Cardiac fibroblast (primary cell): ENCODE measurements around the gene ARID3B.

ENCODE experiments used
- DNase-seq, 2 donors: peaks; one replicate each; pipeline versions ENCODE4 v3.0.0 to v3.0.0-alpha.2; 2010; ENCODE audit warnings: low read depth in 2 of 2
- H3K4me3 ChIP-seq, 2 donors: replicated peaks in 1 of 2; 1 replicate in 1 of 2; 2 replicates in 1 of 2; pipeline ENCODE4 v1.5.1; 2011; ENCODE audit warnings: low read depth in 2 of 2, low read length in 2 of 2, mild to moderate bottlenecking in 2 of 2, moderate library complexity in 1 of 2
- TF ChIP-seq, protein P1 (sequence below): IDR thresholded peaks from one replicate; pipeline ENCODE4 v1.5.1; 2011; ENCODE audit warnings: low read depth, mild to moderate bottlenecking, low read length, inconsistent platforms

Gene ARID3B, protein sequence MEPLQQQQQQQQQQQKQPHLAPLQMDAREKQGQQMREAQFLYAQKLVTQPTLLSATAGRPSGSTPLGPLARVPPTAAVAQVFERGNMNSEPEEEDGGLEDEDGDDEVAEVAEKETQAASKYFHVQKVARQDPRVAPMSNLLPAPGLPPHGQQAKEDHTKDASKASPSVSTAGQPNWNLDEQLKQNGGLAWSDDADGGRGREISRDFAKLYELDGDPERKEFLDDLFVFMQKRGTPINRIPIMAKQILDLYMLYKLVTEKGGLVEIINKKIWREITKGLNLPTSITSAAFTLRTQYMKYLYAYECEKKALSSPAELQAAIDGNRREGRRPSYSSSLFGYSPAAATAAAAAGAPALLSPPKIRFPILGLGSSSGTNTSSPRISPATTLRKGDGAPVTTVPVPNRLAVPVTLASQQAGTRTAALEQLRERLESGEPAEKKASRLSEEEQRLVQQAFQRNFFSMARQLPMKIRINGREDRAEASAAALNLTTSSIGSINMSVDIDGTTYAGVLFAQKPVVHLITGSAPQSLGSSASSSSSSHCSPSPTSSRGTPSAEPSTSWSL

DNA sequence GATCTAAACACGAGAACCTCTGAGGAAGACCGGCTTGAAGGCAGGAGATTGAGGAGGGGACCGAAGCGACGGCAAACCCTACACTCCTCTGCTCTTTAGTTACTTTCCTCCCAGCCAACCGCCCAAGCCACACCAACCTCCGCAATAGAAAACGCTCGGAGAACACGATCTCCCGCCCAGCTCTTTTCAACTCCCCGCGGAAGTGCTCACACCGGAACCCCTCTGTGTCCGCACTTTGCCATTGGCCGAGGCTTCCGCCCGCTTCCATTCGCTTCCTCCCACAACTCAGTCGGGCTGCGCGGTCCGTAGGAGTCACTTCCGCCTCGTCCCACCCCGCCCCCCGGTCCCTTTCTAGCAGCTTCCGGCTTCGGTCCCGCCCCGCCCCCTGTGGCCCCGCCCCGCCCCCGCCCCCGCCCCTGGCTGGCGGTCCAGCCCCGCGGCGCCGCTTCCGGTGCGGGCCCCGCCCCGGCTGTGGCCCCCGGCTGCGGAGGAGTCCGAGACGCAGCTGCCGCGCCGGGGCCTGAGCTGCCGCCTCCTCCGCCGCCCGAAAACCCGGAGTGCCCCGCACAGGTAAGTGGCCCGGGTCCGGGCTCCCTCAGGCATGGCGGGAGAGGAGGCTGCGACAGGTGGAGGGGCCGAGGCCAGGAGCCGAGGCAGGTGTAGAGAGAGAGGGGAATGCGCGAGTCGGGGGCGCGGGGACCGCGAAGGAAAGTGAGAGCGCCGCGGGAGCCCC lies at the start of gene ARID3B:
TSS of gene ARID3B (plus strand) at position 460 of the 733 bp plus-strand sequence. CDS start 2,717 bp downstream, outside the sequence.
- TF ChIP-seq, protein P1, sequence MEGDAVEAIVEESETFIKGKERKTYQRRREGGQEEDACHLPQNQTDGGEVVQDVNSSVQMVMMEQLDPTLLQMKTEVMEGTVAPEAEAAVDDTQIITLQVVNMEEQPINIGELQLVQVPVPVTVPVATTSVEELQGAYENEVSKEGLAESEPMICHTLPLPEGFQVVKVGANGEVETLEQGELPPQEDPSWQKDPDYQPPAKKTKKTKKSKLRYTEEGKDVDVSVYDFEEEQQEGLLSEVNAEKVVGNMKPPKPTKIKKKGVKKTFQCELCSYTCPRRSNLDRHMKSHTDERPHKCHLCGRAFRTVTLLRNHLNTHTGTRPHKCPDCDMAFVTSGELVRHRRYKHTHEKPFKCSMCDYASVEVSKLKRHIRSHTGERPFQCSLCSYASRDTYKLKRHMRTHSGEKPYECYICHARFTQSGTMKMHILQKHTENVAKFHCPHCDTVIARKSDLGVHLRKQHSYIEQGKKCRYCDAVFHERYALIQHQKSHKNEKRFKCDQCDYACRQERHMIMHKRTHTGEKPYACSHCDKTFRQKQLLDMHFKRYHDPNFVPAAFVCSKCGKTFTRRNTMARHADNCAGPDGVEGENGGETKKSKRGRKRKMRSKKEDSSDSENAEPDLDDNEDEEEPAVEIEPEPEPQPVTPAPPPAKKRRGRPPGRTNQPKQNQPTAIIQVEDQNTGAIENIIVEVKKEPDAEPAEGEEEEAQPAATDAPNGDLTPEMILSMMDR = no peak
- H3K4me3 ChIP-seq = peak within 1 kb of the TSS; percentile 86 to 89
- DNase-seq = peak; percentile 97 to 98

DNA sequence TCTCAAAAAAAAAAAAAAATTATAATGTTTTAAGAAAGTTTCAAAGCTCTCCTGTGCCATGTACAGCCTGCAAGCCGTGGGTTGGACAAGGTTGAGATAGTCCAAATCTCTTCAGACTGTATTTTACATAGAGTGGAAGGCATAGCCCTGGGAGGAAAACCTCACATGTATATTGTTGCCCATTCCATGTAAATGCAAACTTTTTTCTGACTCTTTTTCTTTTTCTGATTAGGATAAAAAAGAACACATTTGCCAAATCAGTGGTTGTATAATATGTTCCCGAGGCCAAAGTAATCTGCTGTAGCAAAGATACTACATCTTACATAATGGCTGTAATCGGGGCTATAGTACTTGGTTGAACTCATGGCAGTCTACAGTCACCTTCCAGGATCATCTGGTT lies 44.4 kb upstream of the ARID3B start:
- no peak for DNase-seq
- TF ChIP-seq, protein P1 = no peak
- no peak overlapping the region for H3K4me3 ChIP-seq

DNA sequence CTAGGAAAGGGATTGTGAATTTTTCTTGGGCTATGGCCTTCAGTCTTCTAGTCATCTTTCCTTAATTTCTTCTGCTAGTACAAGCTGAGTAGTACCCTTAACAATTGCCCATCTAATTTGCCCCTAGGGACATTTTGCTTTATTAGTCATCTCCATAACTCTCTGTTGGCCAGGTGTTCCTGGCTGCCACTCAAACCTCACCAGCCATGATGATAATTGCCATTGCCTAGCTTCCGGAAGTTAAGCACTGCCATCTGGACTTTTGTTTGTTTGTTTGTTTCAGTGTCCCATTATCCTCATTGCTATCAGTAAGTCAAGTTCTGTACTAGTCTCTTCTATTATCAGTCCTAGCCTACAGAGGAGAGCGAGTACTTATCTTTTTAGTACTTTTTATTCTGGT lies 43.4 kb upstream of the ARID3B start:
- DNase-seq = peak in 1 of 2 donors; percentile 46
- TF ChIP-seq, protein P1 = no peak
- H3K4me3 ChIP-seq = no peak overlapping the region

DNA sequence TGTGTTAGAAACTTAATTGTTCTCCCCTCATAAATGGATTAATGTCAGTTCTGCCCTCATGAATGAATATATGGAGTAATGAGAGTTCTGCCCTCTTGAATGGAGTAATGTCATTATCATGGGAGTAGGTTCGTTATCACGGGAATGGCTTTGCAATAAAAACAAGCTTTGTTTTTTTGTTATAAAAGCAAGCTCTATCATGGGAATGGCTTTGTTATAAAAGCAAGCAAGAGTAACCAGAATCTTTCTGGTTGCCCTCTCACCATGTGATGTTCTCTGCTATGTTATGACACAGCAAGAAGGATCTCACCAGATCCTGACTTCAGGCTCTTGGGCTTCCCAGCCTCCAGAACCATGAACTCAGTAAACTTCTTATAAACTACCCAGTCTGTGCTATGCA lies 41.7 kb upstream of the ARID3B start:
- no peak overlapping the region for H3K4me3 ChIP-seq
- TF ChIP-seq, protein P1 = no peak
- DNase-seq = no peak

DNA sequence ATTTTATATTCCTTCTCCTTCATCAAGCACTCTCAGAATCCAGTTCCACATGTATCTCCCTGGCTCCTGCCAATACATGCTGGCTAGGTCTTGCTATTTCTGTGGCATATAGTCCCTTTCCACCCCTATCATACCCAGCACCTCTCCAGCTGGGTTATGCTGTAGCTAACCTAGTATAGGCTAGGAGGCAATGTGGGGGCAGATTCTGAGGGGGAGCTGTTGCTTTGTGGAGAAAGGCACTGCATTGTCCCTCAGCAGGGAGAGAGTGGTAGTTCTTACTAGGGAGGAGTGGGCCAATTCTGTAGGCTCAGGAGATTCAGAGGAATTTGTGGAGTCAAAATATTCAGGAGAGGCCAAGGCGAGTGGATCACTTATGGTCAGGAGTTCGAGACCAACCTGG lies 40.6 kb upstream of the ARID3B start:
- TF ChIP-seq, protein P1 = no peak
- H3K4me3 ChIP-seq = no peak overlapping the region
- DNase-seq = no peak

DNA sequence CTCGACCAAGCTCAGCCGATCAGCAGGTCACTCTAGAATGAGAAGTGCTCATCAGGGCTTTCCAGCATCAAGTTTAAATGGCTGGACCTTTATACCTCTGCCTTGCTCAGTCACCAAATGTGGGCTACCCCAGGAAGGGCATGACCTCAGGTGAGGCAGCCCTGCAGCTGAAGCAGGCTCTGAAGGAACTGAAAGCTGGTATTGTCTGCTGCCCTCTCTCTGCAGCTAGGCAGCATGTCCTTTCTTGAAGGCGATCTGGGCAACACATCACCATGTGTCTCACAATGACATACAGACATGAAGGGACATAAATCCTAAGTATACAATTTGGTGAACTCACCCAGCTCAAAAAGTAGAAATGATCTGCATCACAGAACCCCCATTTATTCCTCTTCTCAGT lies 38.7 kb upstream of the ARID3B start:
- TF ChIP-seq, protein P1 = no peak
- DNase-seq = no peak

More for the DNA sequence above, 38.7 kb upstream of the ARID3B start:
- no peak overlapping the region for H3K4me3 ChIP-seq
